Thyroid gland (tissue), 4 donors: ENCODE measurements around the gene INPP5D.

ENCODE experiments used
- CTCF ChIP-seq, 6 experiments: fragments of 200-600 bp in 3 of 6; fragments of 450-650 bp in 3 of 6; sonication (generic) in 3 of 6; IDR thresholded peaks; one replicate each; pipeline ENCODE4 v1.5.1; 2016 to 2019; ENCODE audit warnings: antibody characterized with exemption in 6 of 6, mild to moderate bottlenecking in 2 of 6, inconsistent platforms in 1 of 6, moderate library complexity in 1 of 6
- POLR2A ChIP-seq, 2 donors: fragments of 450-650 bp; IDR thresholded peaks; one replicate each; pipeline ENCODE4 v1.6.1; 2017; ENCODE audit warnings: antibody characterized with exemption in 2 of 2, mild to moderate bottlenecking in 2 of 2, moderate library complexity in 1 of 2

- TF ChIP-seq CTCF (IDR thresholded peaks at IDR 0.05): no peak
- TF ChIP-seq POLR2A (IDR thresholded peaks at IDR 0.05): no peak
Measured at GRCh38 chr2:233121856-233122255, 61.7 kb downstream of the INPP5D start.
